GM21529 (cell line): ENCODE measurements around the gene MTERF4.

Experiments used
- ATAC-seq: cut with Tn5 transposase; IDR thresholded peaks from one replicate; pipeline ENCODE4 v1.9.1; 2021; ENCODE audit not compliant: unreplicated experiment

Gene MTERF4

GRCh38 chr2:241070811-241071676, 31.0 kb downstream of the MTERF4 start:
- no peak for ATAC-seq

- no peak for ATAC-seq
These were observed 31.7 kb downstream of the MTERF4 start for GRCh38 chr2:241070361-241070760.

GRCh38 chr2:241069821-241070281, 32.2 kb downstream of the MTERF4 start:
- no peak for ATAC-seq

- ATAC-seq = no peak
These were observed 32.9 kb downstream of the MTERF4 start for GRCh38 chr2:241068942-241069810.

GRCh38 chr2:241068136-241068941, 33.7 kb downstream of the MTERF4 start:
- no peak for ATAC-seq

GRCh38 chr2:241067501-241068135, 34.5 kb downstream of the MTERF4 start:
- ATAC-seq = no peak

GRCh38 chr2:241066893-241067341, 35.2 kb downstream of the MTERF4 start:
- ATAC-seq = no peak

GRCh38 chr2:241066171-241066892, 35.8 kb downstream of the MTERF4 start:
- no peak for ATAC-seq

GRCh38 chr2:241065355-241065803, 36.7 kb downstream of the MTERF4 start:
- no peak for ATAC-seq

- no peak for ATAC-seq
These were observed 37.2 kb downstream of the MTERF4 start for GRCh38 chr2:241064802-241065354.

- ATAC-seq = no peak
These were observed 37.9 kb downstream of the MTERF4 start for GRCh38 chr2:241064008-241064801.

- ATAC-seq = no peak
These were observed 38.5 kb downstream of the MTERF4 start for GRCh38 chr2:241063587-241063986.

- ATAC-seq = no peak
These were observed 39.0 kb downstream of the MTERF4 start for GRCh38 chr2:241063093-241063551.

GRCh38 chr2:241062389-241063092, 39.5 kb downstream of the MTERF4 start:
- ATAC-seq = no peak

- no peak for ATAC-seq
These were observed 40.8 kb downstream of the MTERF4 start for GRCh38 chr2:241061275-241061674.

- ATAC-seq = no peak
These were observed 48.4 kb downstream of the MTERF4 start for GRCh38 chr2:241053576-241054251.

- no peak for ATAC-seq
These were observed 49.3 kb downstream of the MTERF4 start for GRCh38 chr2:241052677-241053360.
